ENCODE measurements around the gene LILRA6. TPM values are rescaled to one million over a fixed set of nuclear protein-coding genes. Genes with fewer than 3 reads are reported as not detected.
"Not testable (repeated sequence)": the region's sequence is repeated elsewhere in the genome, so short reads cannot be mapped to it uniquely, and the experiment has no call there.

The LILRA6 gene
- total RNA-seq, 1 experiment from 2014 or later = not detected

DNA sequence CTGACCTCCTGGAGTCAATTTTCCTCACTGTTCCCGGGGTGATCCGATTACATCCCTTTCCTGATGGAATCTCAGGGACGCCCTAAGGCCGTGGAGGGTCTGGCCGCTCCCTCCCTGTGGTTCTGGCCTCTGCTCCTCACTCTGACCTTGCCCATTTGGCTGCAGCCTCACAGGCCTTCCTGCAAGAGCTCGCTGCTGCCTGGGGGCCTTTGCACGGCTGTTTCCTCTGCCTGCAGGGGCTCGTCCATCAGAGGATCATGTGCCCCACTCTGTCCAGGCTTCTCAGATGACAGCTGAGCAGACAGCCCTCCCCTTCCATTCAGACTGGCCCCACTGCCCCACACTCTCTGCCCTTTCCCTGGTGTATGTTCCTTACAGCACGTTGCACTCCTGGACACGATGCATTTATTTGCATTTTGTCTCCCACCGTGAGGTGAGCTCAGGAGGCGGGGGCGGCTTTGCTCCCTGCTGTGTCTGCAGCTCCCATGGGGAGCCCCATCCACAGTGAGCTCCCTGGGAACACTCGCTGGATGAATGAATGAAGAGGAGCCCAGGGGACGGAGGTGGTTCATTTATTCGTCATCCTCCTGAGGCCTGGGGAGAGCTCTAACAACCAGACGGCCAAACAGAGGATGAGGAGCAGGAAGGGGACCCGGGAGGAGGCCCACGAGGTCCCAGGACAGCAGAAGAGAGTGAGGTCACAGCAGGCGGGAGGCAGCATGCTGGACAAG is 24.9 kb downstream of the LILRA6 start:
- in situ Hi-C loops (cut with HindIII; ENCODE audit: low pct_unique_long_range_greater_than_20kb, low sequenced_read_pairs); DNase-seq (ENCODE audit: low read depth): not testable (repeated sequence)

- in situ Hi-C loops (cut with HindIII; ENCODE audit: low pct_unique_long_range_greater_than_20kb, low sequenced_read_pairs) = no loop called here
These were observed 25.7 kb downstream of the LILRA6 start for GRCh38 chr19:54216869-54217268.

DNA sequence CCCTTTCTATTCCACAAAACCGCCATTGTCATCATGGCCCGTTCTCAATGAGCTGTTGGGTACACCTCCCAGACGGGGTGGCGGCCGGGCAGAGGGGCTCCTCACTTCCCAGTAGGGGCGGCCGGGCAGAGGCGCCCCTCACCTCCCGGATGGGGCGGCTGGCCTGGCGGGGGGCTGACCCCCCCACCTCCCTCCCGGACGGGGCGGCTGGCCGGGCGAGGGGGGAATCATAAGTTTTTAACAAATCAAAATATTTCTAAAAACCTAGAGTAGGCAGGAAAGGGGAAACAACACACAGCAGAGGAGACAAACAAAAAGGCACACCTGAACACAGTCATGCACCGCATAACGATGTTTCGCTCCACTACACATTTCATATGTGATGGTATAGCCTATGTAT is 27.9 kb downstream of the LILRA6 start:
- in situ Hi-C loops (cut with HindIII; ENCODE audit: low pct_unique_long_range_greater_than_20kb, low sequenced_read_pairs); DNase-seq (ENCODE audit: low read depth): not testable (repeated sequence)

More at GRCh38 chr19:54216869-54217268, 25.7 kb downstream of the LILRA6 start:
- no peak for DNase-seq (ENCODE audit: low read depth)

DNA sequence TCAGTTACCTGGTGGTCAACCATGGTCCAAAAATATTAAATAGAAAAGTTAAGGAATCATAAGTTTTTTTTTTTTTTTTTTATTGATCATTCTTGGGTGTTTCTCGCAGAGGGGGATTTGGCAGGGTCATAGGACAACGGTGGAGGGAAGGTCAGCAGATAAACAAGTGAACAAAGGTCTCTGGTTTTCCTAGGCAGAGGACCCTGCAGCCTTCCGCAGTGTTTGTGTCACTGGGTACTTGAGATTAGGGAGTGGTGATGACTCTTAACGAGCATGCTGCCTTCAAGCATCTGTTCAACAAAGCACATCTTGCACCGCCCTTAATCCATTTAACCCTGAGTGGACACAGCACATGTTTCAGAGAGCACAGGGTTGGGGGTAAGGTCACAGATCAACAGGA is 28.4 kb downstream of the LILRA6 start:
- in situ Hi-C loops (cut with HindIII; ENCODE audit: low pct_unique_long_range_greater_than_20kb, low sequenced_read_pairs) = not testable (repeated sequence)

DNA sequence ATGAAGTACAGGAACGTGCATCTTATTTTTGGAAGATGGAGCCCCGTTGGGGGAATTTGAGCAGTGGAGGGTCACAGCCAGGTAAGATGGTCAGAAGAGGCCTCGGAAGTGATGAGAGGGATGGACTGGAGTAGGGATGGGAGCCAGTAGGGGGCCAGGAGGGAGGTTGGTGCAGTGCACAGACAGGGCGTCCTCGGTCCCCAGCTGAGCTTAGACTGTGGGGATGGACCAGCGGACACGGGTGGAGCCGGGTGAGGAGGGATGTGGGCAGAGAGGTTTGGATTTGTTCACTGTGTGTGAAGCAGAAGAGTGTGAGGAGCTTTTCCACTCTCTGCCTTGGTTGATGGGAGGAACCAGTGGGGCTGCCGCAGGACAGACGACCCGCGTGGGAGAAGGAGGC is 31.4 kb downstream of the LILRA6 start:
- no peak for DNase-seq (ENCODE audit: low read depth)
- in situ Hi-C loops (cut with HindIII; ENCODE audit: low pct_unique_long_range_greater_than_20kb, low sequenced_read_pairs) = no loop called here

More for the DNA sequence above, 28.4 kb downstream of the LILRA6 start:
- DNase-seq (ENCODE audit: low read depth) = not testable (repeated sequence)

DNA sequence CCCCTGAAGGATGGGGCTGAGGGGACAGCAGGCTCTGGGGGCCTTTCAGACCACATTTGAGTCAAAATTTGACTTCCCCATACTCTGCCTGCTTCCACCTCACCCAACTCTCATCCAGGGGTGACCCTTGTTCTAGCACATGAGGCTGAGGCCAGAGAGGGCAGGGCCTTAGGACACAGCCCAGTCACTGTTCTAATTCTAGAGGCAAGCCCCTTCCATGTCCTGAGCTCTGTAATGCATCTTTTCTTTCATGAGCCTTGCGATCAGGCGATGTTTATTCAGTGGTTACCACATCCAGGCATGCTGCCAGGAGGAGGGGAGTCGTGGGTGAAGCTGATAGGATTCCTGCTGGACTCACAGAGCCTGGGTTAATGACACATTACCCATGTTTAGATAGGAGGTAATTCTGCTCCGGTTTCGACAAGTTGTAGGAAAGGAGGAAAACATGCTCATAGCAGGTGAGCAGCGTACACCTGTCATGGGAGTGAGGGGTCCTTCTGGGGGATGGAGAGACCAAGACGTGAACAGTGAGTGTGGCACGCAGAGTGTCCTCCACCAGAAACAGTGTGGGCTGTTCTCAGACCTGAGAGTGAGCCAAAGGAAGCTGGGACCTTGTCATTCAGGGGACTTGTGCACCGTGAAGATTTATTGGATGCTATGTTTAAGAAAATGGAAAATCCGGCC is 32.6 kb downstream of the LILRA6 start:
- in situ Hi-C loops (cut with HindIII; ENCODE audit: low pct_unique_long_range_greater_than_20kb, low sequenced_read_pairs) = no loop called here
- DNase-seq (ENCODE audit: low read depth) = peak; percentile 99

- in situ Hi-C loops (cut with HindIII; ENCODE audit: low pct_unique_long_range_greater_than_20kb, low sequenced_read_pairs) = no loop called here
- peak; percentile 36 for DNase-seq (ENCODE audit: low read depth)
These were observed 33.4 kb downstream of the LILRA6 start for GRCh38 chr19:54209058-54209810.

DNA sequence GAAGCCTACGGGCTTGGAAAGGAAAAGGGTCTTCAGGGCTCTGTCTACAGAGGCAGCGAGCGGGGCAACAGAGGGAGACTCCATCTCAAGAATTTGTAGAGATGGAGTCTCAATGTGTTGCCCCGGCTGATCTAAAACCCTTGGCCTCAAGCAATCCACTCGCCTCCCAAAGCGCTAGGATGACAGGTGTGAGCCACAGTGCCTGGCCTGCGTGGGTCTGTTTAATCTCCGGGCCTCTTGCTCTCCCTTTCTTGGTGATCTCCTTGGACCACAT is 33.9 kb downstream of the LILRA6 start:
- in situ Hi-C loops (cut with HindIII; ENCODE audit: low pct_unique_long_range_greater_than_20kb, low sequenced_read_pairs) = no loop called here
- peak; percentile 44 for DNase-seq (ENCODE audit: low read depth)

DNA sequence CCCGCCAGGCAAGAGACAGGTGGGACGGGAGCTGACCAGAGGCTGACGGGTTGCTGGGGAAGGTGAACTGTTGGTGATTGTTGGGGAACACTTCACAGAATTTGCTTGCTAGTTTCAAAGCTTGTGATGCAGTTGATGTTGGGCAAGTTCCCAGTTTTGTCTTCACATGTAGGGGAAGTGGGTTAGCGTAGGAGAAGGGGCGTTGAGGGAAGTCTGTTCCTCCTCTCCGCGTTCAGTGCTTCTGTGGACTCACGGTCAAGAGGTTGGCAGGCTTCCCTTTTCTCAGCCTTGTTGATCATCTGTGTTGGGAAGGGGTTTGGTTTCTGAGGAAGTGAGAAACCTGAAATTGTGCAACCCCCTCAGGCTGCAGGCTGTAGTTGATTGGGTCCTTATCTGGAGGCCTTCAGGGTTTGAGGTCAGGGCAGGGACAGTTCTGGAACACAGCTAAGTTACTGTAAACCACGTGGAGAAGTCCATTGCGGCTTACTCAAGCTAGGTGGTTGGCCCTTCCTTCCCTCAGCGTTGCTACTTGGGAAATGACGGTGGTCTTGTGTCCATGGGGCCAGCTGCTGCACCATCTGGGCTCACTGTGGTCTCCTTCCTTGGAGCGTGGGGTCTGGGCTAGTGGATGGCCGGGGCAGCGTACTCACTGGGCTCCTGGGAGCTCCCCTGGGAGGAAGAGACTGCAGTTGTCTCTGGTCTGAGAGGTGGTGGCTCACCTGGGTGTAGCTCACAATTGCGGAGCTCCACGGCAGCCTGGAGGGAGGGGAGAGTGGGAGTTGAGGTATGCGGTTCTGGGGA is 34.4 kb downstream of the LILRA6 start:
- in situ Hi-C loops (cut with HindIII; ENCODE audit: low pct_unique_long_range_greater_than_20kb, low sequenced_read_pairs) = no loop called here
- peak; percentile 50 for DNase-seq (ENCODE audit: low read depth)

DNA sequence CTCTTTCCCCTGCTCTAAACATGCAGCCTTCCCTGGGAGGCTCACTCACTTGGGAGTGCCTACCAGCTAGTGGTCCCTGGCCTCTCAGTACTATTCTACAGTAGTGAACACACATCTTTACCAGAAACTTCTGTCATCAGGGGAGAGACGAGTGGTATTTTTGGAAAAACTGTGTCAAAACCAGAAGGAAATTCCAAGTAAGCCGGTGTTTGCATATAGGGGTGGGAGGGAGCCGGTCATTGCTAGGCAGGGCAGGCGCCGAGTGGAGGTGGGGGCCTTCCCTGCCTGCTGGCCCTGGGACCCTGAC is 35.0 kb downstream of the LILRA6 start:
- in situ Hi-C loops (cut with HindIII; ENCODE audit: low pct_unique_long_range_greater_than_20kb, low sequenced_read_pairs) = no loop called here
- DNase-seq (ENCODE audit: low read depth) = no peak

DNA sequence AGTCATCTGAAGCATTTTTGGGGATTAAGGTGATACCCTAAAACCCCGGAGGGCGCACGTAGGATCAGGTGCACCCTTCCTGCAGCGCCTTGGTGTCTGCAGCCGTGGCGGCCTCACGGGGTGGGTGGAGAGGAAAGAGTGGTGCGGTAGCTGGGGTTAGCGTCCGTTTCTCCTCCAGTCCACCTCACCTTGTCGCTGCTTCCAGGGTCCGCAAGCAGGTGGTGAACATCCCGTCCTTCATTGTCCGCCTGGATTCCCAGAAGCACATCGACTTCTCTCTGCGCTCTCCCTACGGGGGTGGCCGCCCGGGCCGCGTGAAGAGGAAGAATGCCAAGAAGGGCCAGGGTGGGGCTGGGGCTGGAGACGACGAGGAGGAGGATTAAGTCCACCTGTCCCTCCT is 35.4 kb downstream of the LILRA6 start:
- DNase-seq (ENCODE audit: low read depth); in situ Hi-C loops (cut with HindIII; ENCODE audit: low pct_unique_long_range_greater_than_20kb, low sequenced_read_pairs): not testable (repeated sequence)

GRCh38 chr19:54206831-54207177 is 35.8 kb downstream of the LILRA6 start:
- in situ Hi-C loops (cut with HindIII; ENCODE audit: low pct_unique_long_range_greater_than_20kb, low sequenced_read_pairs) = no loop called here
- no peak for DNase-seq (ENCODE audit: low read depth)

GRCh38 chr19:54206030-54206830 is 36.4 kb downstream of the LILRA6 start:
- in situ Hi-C loops (cut with HindIII; ENCODE audit: low pct_unique_long_range_greater_than_20kb, low sequenced_read_pairs) = no loop called here
- no peak for DNase-seq (ENCODE audit: low read depth)

DNA sequence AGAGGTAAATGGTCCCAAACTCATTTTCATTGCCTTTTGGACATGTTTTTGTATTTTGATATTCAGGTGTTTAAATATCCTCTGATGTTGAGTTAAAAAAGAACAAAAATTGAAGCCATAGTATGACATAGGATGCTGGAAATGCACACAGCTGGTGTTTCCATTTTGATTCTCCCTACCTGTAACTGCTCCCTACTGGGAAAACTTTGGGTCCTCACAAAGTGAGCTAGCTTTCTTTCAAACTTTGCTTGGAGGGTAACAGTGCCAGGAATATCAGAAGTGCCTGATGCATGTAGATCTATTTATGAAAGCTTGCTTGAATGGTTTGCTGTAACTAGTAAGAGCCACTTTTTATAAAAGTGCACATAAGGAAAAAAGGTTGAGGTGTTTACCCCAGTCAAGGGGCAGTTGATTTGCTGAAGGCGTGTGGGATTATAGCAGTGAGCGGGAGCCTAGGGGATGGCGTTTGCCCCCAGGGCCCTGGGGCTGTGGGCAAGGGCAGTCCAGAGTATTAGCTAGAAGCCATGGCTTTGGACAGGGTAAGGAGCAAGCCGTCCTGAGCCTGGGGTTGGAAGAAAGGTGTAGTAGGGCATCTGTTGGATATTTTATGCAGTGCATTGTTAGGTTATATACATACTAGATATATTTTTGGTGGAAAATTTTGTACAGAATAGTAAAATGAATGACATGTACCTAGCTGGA is 37.7 kb downstream of the LILRA6 start:
- DNase-seq (ENCODE audit: low read depth) = no peak
- in situ Hi-C loops (cut with HindIII; ENCODE audit: low pct_unique_long_range_greater_than_20kb, low sequenced_read_pairs) = no loop called here

DNA sequence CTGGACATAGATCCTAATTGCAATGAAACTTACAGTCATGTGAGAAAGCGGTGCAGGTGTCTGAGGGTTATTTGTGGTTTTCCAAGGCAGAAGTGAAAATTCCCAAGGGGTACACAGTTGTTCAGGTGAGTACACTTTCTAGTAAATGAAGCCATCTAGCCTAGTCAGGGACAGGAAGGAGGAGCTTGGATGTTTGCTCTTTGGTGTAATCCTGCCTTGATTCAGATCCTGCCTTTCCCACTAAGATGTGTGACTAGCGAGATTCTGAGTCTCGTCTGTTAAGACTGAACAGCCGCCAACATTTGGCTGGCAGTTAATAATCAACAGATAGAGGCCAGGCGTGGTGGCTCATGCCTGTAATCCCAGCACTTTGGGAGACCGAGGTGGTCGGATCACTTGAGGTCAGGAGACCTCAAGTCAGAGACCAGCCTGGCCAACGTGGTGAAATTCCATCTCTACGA is 39.4 kb downstream of the LILRA6 start:
- in situ Hi-C loops (cut with HindIII; ENCODE audit: low pct_unique_long_range_greater_than_20kb, low sequenced_read_pairs) = no loop called here
- peak; percentile 81 for DNase-seq (ENCODE audit: low read depth)

- in situ Hi-C loops (cut with HindIII; ENCODE audit: low pct_unique_long_range_greater_than_20kb, low sequenced_read_pairs) = no loop called here
- peak; percentile 61 for DNase-seq (ENCODE audit: low read depth)
These were observed 40.6 kb downstream of the LILRA6 start for GRCh38 chr19:54201980-54202379.

DNA sequence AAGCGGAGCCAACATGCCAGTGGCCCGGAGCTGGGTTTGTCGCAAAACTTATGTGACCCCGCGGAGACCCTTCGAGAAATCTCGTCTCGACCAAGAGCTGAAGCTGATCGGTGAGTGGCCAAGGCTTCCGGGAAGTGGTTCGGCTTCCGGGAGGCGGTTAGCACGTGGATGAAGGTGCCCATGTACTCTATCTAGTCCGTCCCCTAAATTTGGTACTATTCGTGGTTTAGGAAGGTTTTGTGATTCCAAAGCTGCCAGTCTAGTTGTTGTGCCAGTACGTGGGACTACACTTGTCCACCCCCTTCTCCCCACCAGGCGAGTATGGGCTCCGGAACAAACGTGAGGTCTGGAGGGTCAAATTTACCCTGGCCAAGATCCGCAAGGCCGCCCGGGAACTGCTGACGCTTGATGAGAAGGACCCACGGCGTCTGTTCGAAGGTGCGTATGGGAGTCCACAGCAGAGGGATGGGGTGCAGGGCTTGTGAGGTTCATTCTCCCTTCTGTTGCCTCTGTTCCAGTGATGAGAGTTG is 41.4 kb downstream of the LILRA6 start:
- in situ Hi-C loops (cut with HindIII; ENCODE audit: low pct_unique_long_range_greater_than_20kb, low sequenced_read_pairs) = no loop called here
- DNase-seq (ENCODE audit: low read depth) = no peak
